ENCODE data around the gene KIF9.

KIF9 gene

GRCh38 chr3:47276558-47276957 is 6.0 kb downstream of the KIF9 start:
- FAIRE-seq (no peak), DNase-seq (ENCODE audit: insufficient read length, low spot score) (no peak)
- TF ChIP-seq SPI1 (IDR thresholded peaks at IDR 0.05; ENCODE audit: low read depth, low read length) (no peak), POU2F2 (IDR thresholded peaks at IDR 0.05; ENCODE audit: low read depth, low read length) (no peak), PAX5 (IDR thresholded peaks at IDR 0.05; ENCODE audit: insufficient read depth, low read length, severe bottlenecking) (no peak), POLR2A (IDR thresholded peaks at IDR 0.05; ENCODE audit: low read depth, low read length) (no peak)

- TF ChIP-seq POU2F2 (IDR thresholded peaks at IDR 0.05; ENCODE audit: low read depth, low read length): no peak
- no peak for TF ChIP-seq POLR2AphosphoS5 (IDR thresholded peaks at IDR 0.05; ENCODE audit: low read depth, low read length)
- no peak for TF ChIP-seq PAX5 (IDR thresholded peaks at IDR 0.05; ENCODE audit: insufficient read depth, low read length, severe bottlenecking)
- FAIRE-seq (no peak), DNase-seq (ENCODE audit: insufficient read length, low spot score) (no peak)
Observed at GRCh38 chr3:47274652-47275051, 7.9 kb downstream of the KIF9 start.

GRCh38 chr3:47273564-47273963 is 9.0 kb downstream of the KIF9 start:
- DNase-seq (ENCODE audit: insufficient read length, low spot score): no peak
- TF ChIP-seq TAF1 (IDR thresholded peaks at IDR 0.05; ENCODE audit: low read depth, low read length) (no peak), POLR2A (IDR thresholded peaks at IDR 0.05; ENCODE audit: low read depth, low read length) (no peak), POU2F2 (IDR thresholded peaks at IDR 0.05; ENCODE audit: low read depth, low read length) (no peak), POLR2AphosphoS5 (IDR thresholded peaks at IDR 0.05; ENCODE audit: low read depth, low read length) (no peak), PAX5 (IDR thresholded peaks at IDR 0.05; ENCODE audit: insufficient read depth, low read length, severe bottlenecking) (no peak), SPI1 (IDR thresholded peaks at IDR 0.05; ENCODE audit: low read depth, low read length) (no peak)
- FAIRE-seq: no peak

- DNase-seq (ENCODE audit: insufficient read length, low spot score) (no peak), FAIRE-seq (no peak)
- no peak for TF ChIP-seq TAF1 (IDR thresholded peaks at IDR 0.05; ENCODE audit: low read depth, low read length)
- no peak for TF ChIP-seq POU2F2 (IDR thresholded peaks at IDR 0.05; ENCODE audit: low read depth, low read length)
- TF ChIP-seq POLR2A (IDR thresholded peaks at IDR 0.05; ENCODE audit: low read depth, low read length): no peak
- no peak for TF ChIP-seq PAX5 (IDR thresholded peaks at IDR 0.05; ENCODE audit: insufficient read depth, low read length, severe bottlenecking)
- TF ChIP-seq SPI1 (IDR thresholded peaks at IDR 0.05; ENCODE audit: low read depth, low read length): no peak
- no peak for TF ChIP-seq POLR2AphosphoS5 (IDR thresholded peaks at IDR 0.05; ENCODE audit: low read depth, low read length)
Observed at GRCh38 chr3:47270526-47270925, 12.1 kb downstream of the KIF9 start.

- TF ChIP-seq SPI1 (IDR thresholded peaks at IDR 0.05; ENCODE audit: low read depth, low read length) (no peak), TAF1 (IDR thresholded peaks at IDR 0.05; ENCODE audit: low read depth, low read length) (no peak), POU2F2 (IDR thresholded peaks at IDR 0.05; ENCODE audit: low read depth, low read length) (no peak), POLR2AphosphoS5 (IDR thresholded peaks at IDR 0.05; ENCODE audit: low read depth, low read length) (no peak), PAX5 (IDR thresholded peaks at IDR 0.05; ENCODE audit: insufficient read depth, low read length, severe bottlenecking) (no peak), POLR2A (IDR thresholded peaks at IDR 0.05; ENCODE audit: low read depth, low read length) (no peak)
- FAIRE-seq (no peak), DNase-seq (ENCODE audit: insufficient read length, low spot score) (no peak)
Observed at GRCh38 chr3:47267490-47267824, 15.1 kb downstream of the KIF9 start.

- TF ChIP-seq PAX5 (IDR thresholded peaks at IDR 0.05; ENCODE audit: insufficient read depth, low read length, severe bottlenecking) (no peak), POU2F2 (IDR thresholded peaks at IDR 0.05; ENCODE audit: low read depth, low read length) (no peak), SPI1 (IDR thresholded peaks at IDR 0.05; ENCODE audit: low read depth, low read length) (no peak), POLR2A (IDR thresholded peaks at IDR 0.05; ENCODE audit: low read depth, low read length) (no peak), TAF1 (IDR thresholded peaks at IDR 0.05; ENCODE audit: low read depth, low read length) (no peak), POLR2AphosphoS5 (IDR thresholded peaks at IDR 0.05; ENCODE audit: low read depth, low read length) (no peak)
- peak; percentile 74 for FAIRE-seq
- peak; percentile 34 for DNase-seq (ENCODE audit: insufficient read length, low spot score)
Observed at GRCh38 chr3:47266709-47267489, 15.7 kb downstream of the KIF9 start.

- no peak for TF ChIP-seq POU2F2 (IDR thresholded peaks at IDR 0.05; ENCODE audit: low read depth, low read length)
- no peak for TF ChIP-seq SPI1 (IDR thresholded peaks at IDR 0.05; ENCODE audit: low read depth, low read length)
- TF ChIP-seq PAX5 (IDR thresholded peaks at IDR 0.05; ENCODE audit: insufficient read depth, low read length, severe bottlenecking): no peak
- no peak for TF ChIP-seq TAF1 (IDR thresholded peaks at IDR 0.05; ENCODE audit: low read depth, low read length)
- no peak for TF ChIP-seq POLR2AphosphoS5 (IDR thresholded peaks at IDR 0.05; ENCODE audit: low read depth, low read length)
- TF ChIP-seq POLR2A (IDR thresholded peaks at IDR 0.05; ENCODE audit: low read depth, low read length): no peak
- FAIRE-seq (no peak), DNase-seq (ENCODE audit: insufficient read length, low spot score) (no peak)
Observed at GRCh38 chr3:47265725-47266428, 16.7 kb downstream of the KIF9 start.

GRCh38 chr3:47265008-47265407 is 17.6 kb downstream of the KIF9 start:
- no peak for FAIRE-seq
- TF ChIP-seq TAF1 (IDR thresholded peaks at IDR 0.05; ENCODE audit: low read depth, low read length) (no peak), POU2F2 (IDR thresholded peaks at IDR 0.05; ENCODE audit: low read depth, low read length) (no peak)
- no peak for DNase-seq (ENCODE audit: insufficient read length, low spot score)

- DNase-seq (ENCODE audit: insufficient read length, low spot score) (no peak), FAIRE-seq (no peak)
- no peak for TF ChIP-seq POU2F2 (IDR thresholded peaks at IDR 0.05; ENCODE audit: low read depth, low read length)
- TF ChIP-seq POLR2AphosphoS5 (IDR thresholded peaks at IDR 0.05; ENCODE audit: low read depth, low read length): no peak
- no peak for TF ChIP-seq TAF1 (IDR thresholded peaks at IDR 0.05; ENCODE audit: low read depth, low read length)
- TF ChIP-seq SPI1 (IDR thresholded peaks at IDR 0.05; ENCODE audit: low read depth, low read length): no peak
- no peak for TF ChIP-seq PAX5 (IDR thresholded peaks at IDR 0.05; ENCODE audit: insufficient read depth, low read length, severe bottlenecking)
- no peak for TF ChIP-seq POLR2A (IDR thresholded peaks at IDR 0.05; ENCODE audit: low read depth, low read length)
Observed at GRCh38 chr3:47261301-47261700, 21.3 kb downstream of the KIF9 start.

GRCh38 chr3:47260605-47261004 is 22.0 kb downstream of the KIF9 start:
- FAIRE-seq: no peak
- TF ChIP-seq TAF1 (IDR thresholded peaks at IDR 0.05; ENCODE audit: low read depth, low read length) (no peak), PAX5 (IDR thresholded peaks at IDR 0.05; ENCODE audit: insufficient read depth, low read length, severe bottlenecking) (no peak), POU2F2 (IDR thresholded peaks at IDR 0.05; ENCODE audit: low read depth, low read length) (no peak), SPI1 (IDR thresholded peaks at IDR 0.05; ENCODE audit: low read depth, low read length) (no peak), POLR2A (IDR thresholded peaks at IDR 0.05; ENCODE audit: low read depth, low read length) (no peak), POLR2AphosphoS5 (IDR thresholded peaks at IDR 0.05; ENCODE audit: low read depth, low read length) (no peak)
- no peak for DNase-seq (ENCODE audit: insufficient read length, low spot score)

Data from GM12891 (cell line).